ENCODE data around the gene ZNF107.

DNA sequence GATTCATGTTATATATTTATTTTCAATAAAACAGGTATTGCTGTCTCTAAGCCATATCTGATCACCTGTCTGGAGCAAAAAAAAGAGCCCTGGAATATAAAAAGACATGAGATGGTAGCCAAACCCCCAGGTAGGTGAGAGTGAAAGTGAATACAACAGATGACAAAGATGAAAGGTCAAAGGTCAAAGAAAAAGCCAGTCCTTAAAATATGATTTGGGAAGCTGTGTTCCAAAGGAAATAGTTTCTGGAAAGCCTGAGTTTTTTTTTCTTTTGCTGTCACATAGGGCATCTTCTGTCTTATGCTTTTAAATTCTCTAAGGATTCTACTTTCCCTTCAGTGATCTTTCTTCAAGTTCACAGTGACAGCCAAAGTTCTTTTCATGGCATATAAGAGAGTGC lies 25.9 kb downstream of the ZNF107 start:
- TF ChIP-seq, protein P1, sequence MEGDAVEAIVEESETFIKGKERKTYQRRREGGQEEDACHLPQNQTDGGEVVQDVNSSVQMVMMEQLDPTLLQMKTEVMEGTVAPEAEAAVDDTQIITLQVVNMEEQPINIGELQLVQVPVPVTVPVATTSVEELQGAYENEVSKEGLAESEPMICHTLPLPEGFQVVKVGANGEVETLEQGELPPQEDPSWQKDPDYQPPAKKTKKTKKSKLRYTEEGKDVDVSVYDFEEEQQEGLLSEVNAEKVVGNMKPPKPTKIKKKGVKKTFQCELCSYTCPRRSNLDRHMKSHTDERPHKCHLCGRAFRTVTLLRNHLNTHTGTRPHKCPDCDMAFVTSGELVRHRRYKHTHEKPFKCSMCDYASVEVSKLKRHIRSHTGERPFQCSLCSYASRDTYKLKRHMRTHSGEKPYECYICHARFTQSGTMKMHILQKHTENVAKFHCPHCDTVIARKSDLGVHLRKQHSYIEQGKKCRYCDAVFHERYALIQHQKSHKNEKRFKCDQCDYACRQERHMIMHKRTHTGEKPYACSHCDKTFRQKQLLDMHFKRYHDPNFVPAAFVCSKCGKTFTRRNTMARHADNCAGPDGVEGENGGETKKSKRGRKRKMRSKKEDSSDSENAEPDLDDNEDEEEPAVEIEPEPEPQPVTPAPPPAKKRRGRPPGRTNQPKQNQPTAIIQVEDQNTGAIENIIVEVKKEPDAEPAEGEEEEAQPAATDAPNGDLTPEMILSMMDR (IDR thresholded peaks at IDR 0.05; ENCODE audit: low read length) = no peak
- no peak for TF ChIP-seq EZH2 (IDR thresholded peaks at IDR 0.05; ENCODE audit: borderline replicate concordance, low read length)
